Ishikawa (cell line): ENCODE data around the gene SLC15A4.

Source experiments
- FOXM1 ChIP-seq: IDR thresholded peaks from 2 replicates; pipeline ENCODE4 v1.6.1; 2012; ENCODE audit warnings: low read depth, borderline replicate concordance
- MAX ChIP-seq: IDR thresholded peaks from 2 replicates; pipeline ENCODE4 v1.6.1; 2012
- TAF1 ChIP-seq: IDR thresholded peaks from 2 replicates; pipeline ENCODE4 v1.6.1; 2012; ENCODE audit warnings: low read depth, mild to moderate bottlenecking
- USF1 ChIP-seq: IDR thresholded peaks from 2 replicates; pipeline ENCODE4 v1.6.1; 2012
- YY1 ChIP-seq: IDR thresholded peaks from 2 replicates; pipeline ENCODE4 v1.6.1; 2012; ENCODE audit warnings: low read depth
- ZBTB7A ChIP-seq: IDR thresholded peaks from 2 replicates; pipeline ENCODE4 v1.6.1; 2012; ENCODE audit warnings: low read depth
- TF ChIP-seq, protein P1 (sequence below): IDR thresholded peaks from 2 replicates; pipeline ENCODE4 v1.6.1; 2012; ENCODE audit warnings: low read depth, mild to moderate bottlenecking

DNA sequence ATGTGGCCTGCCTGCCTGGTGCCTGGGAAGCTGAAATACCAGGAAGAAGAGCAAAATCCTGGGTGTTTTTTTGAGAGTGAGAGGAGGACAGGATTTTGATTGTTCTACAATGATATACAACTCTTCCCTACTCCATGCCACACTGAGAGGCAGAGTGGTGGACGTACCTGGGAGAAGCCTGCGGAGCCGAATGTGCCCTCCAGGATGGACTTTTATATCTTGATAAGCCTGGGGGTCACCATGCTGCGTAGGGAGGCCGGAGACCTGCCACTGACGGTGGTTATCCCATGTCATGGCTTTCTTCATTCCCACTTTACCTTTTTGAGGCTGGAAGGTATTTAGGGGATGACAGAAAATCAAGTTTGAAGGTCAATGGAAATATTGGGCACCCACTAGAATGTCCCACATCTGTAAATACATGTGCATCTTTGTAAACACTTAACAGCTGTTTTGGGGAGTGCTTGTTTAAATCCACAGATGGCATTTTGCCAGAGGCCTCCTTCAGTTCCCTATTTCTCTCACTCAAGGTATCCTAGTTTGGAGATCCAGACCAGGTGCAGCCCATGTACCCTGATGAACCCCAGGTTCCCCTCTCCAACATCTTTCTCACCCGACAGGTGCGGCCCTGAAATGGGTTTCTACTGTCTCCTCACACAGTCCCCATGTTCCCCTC lies 28.4 kb upstream of the SLC15A4 start:
- TF ChIP-seq MAX, result no peak
- no peak for TF ChIP-seq FOXM1
- TF ChIP-seq TAF1, result no peak
- TF ChIP-seq, protein P1, sequence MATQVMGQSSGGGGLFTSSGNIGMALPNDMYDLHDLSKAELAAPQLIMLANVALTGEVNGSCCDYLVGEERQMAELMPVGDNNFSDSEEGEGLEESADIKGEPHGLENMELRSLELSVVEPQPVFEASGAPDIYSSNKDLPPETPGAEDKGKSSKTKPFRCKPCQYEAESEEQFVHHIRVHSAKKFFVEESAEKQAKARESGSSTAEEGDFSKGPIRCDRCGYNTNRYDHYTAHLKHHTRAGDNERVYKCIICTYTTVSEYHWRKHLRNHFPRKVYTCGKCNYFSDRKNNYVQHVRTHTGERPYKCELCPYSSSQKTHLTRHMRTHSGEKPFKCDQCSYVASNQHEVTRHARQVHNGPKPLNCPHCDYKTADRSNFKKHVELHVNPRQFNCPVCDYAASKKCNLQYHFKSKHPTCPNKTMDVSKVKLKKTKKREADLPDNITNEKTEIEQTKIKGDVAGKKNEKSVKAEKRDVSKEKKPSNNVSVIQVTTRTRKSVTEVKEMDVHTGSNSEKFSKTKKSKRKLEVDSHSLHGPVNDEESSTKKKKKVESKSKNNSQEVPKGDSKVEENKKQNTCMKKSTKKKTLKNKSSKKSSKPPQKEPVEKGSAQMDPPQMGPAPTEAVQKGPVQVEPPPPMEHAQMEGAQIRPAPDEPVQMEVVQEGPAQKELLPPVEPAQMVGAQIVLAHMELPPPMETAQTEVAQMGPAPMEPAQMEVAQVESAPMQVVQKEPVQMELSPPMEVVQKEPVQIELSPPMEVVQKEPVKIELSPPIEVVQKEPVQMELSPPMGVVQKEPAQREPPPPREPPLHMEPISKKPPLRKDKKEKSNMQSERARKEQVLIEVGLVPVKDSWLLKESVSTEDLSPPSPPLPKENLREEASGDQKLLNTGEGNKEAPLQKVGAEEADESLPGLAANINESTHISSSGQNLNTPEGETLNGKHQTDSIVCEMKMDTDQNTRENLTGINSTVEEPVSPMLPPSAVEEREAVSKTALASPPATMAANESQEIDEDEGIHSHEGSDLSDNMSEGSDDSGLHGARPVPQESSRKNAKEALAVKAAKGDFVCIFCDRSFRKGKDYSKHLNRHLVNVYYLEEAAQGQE, result no peak
- TF ChIP-seq ZBTB7A, result no peak
- TF ChIP-seq YY1, result no peak
- no peak for TF ChIP-seq USF1
